ENCODE data around the gene ITPA. TPM values are rescaled to one million over a fixed set of nuclear protein-coding genes. Genes with fewer than 3 reads are reported as not detected.

Gene ITPA
- total RNA-seq, 1 experiment from 2014 or later = 77.3 TPM

GRCh38 chr20:3231889-3232588 is 22.7 kb downstream of the ITPA start:
- Histone ChIP-seq H3K9me3 (ENCODE audit: control insufficient read depth in 1 of 2, insufficient read depth in 1 of 2, low read depth in 1 of 2, low read length in 2 of 2) (no peaks in the 10 kb centered on the region), H3K79me2 (ENCODE audit: insufficient read depth, low read length) (no peaks in the 10 kb centered on the region), H3K4me2 (ENCODE audit: low read length) (no peak overlapping the region), H3K27me3 (ENCODE audit: insufficient read depth, low read length) (no peaks in the 10 kb centered on the region), H3K27ac (ENCODE audit: low read depth, low read length) (no peak overlapping the region), H3K36me3 (ENCODE audit: control insufficient read depth in 1 of 2, insufficient read depth in 2 of 2, low read length in 2 of 2) (peaks cover 0 to 11% of the 10 kb centered on the region in 2 experiments; a peak in 2 of 4 replicates), H3K9ac (ENCODE audit: low read length) (no peak overlapping the region), H3K4me1 (ENCODE audit: control insufficient read depth in 1 of 2, insufficient read depth in 2 of 2, low read length in 2 of 2) (peaks cover 17 to 18% of the 10 kb centered on the region in 2 experiments), H3K4me3 (replicated peaks in 1 of 2; ENCODE audit: low read depth in 1 of 2, low read length in 2 of 2) (no peak overlapping the region), H3K9me2 (ENCODE audit: insufficient read depth) (no peaks in the 10 kb centered on the region), H2AFZ (ENCODE audit: low read depth, low read length, poor library complexity, severe bottlenecking) (no peak overlapping the region), H4K20me1 (ENCODE audit: insufficient read depth) (no peaks in the 10 kb centered on the region)
- ChIA-PET POLR2A (interaction anchor here (0.6 kb wide), 1 partner anchor 586 kb away, joined by 3 read pairs; no protein-coding TSS in a partner anchor), RAD21 (ENCODE audit: low non-redundant PET in 1 of 2, low total read pairs in 2 of 2, uncharacterized antibody in 2 of 2, unreplicated experiment in 2 of 2) (no interaction called here), CTCF (no interaction called here)
- BruUV-seq (replicated peaks) = no TSS peak
- ATAC-seq (no peak), DNase-seq (ENCODE audit: low read depth, low spot score) (no peak)
- intact Hi-C loops (cut with micrococcal nuclease) = no loop called here
- no peak for TF ChIP-seq ZBTB33 (IDR thresholded peaks at IDR 0.05; ENCODE audit: extremely low read depth, insufficient replicate concordance, low read length)
- TF ChIP-seq MAX (IDR thresholded peaks at IDR 0.05) = no peak
- no peak for TF ChIP-seq CBX3 (IDR thresholded peaks at IDR 0.05; ENCODE audit: low read depth)
- no peak for TF ChIP-seq REST (IDR thresholded peaks at IDR 0.05; ENCODE audit: low read depth)
- no peak for TF ChIP-seq FOSL1 (IDR thresholded peaks at IDR 0.05; ENCODE audit: low read depth)
- TF ChIP-seq JUND (IDR thresholded peaks at IDR 0.05) = no peak
- TF ChIP-seq EZH2 (IDR thresholded peaks at IDR 0.05) = no peak
- no peak for TF ChIP-seq SIN3A (IDR thresholded peaks at IDR 0.05; ENCODE audit: low read depth)
- TF ChIP-seq ZNF274 (IDR thresholded peaks at IDR 0.05; ENCODE audit: low read depth, low read length) = no peak
- no peak for TF ChIP-seq POLR2AphosphoS5 (IDR thresholded peaks at IDR 0.05; ENCODE audit: low read depth, low read length)
- TF ChIP-seq EGR1 (IDR thresholded peaks at IDR 0.05; ENCODE audit: low read depth) = no peak
- TF ChIP-seq CEBPB (IDR thresholded peaks at IDR 0.05; ENCODE audit: low read depth) = no peak
- no peak for TF ChIP-seq YY1 (IDR thresholded peaks at IDR 0.05; ENCODE audit: extremely low read depth, insufficient replicate concordance, low read depth, low read length)
- TF ChIP-seq EZH2phosphoT487 (IDR thresholded peaks at IDR 0.05; ENCODE audit: borderline replicate concordance) = no peak
- no peak for TF ChIP-seq ELF1 (IDR thresholded peaks at IDR 0.05; ENCODE audit: borderline replicate concordance, low read depth)

Data from HCT116 (cell line).